Measurements from ENCODE around the gene MARCKS. TPM values are rescaled to one million over a fixed set of nuclear protein-coding genes. Genes with fewer than 3 reads are reported as not detected.

MARCKS gene
- total and polyA plus RNA-seq, 8 donors: 102 to 348 (median 285) TPM

DNA sequence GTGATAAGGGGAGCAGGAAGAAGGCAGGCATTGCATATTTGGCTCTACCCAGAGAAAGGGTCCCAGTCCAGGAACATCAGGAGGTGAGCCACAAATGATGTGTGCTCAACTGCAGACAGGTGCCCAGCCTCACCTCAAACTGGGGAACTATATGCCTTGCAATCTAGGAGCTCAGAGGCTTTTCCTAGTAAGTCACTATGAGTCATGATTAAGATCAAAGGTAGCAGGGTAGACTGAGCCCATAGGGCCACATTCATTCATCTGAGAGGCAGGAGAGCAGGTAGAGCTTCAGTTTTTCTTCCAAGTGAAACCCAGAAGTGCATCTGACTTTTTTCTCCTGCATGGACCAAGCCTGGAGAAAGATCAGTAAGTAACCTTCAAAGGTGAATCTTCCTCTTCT is 31.3 kb downstream of the MARCKS start:
- H3K36me3 ChIP-seq: no peaks in the 10 kb centered on the region
- H3K4me3 ChIP-seq: no peak overlapping the region
- no peak for ATAC-seq
- H3K27me3 ChIP-seq: no peaks in the 10 kb centered on the region
- no peak for DNase-seq
- intact Hi-C loops (cut with DNase I): no loop called here
- H3K27ac ChIP-seq: no peak overlapping the region
- no peaks in the 10 kb centered on the region for H3K4me1 ChIP-seq
- TF ChIP-seq, protein P1, sequence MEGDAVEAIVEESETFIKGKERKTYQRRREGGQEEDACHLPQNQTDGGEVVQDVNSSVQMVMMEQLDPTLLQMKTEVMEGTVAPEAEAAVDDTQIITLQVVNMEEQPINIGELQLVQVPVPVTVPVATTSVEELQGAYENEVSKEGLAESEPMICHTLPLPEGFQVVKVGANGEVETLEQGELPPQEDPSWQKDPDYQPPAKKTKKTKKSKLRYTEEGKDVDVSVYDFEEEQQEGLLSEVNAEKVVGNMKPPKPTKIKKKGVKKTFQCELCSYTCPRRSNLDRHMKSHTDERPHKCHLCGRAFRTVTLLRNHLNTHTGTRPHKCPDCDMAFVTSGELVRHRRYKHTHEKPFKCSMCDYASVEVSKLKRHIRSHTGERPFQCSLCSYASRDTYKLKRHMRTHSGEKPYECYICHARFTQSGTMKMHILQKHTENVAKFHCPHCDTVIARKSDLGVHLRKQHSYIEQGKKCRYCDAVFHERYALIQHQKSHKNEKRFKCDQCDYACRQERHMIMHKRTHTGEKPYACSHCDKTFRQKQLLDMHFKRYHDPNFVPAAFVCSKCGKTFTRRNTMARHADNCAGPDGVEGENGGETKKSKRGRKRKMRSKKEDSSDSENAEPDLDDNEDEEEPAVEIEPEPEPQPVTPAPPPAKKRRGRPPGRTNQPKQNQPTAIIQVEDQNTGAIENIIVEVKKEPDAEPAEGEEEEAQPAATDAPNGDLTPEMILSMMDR (IDR thresholded peaks at IDR 0.05): no peak
- H3K9me3 ChIP-seq: peaks cover 0 to 16% of the 10 kb centered on the region in 2 donors

DNA sequence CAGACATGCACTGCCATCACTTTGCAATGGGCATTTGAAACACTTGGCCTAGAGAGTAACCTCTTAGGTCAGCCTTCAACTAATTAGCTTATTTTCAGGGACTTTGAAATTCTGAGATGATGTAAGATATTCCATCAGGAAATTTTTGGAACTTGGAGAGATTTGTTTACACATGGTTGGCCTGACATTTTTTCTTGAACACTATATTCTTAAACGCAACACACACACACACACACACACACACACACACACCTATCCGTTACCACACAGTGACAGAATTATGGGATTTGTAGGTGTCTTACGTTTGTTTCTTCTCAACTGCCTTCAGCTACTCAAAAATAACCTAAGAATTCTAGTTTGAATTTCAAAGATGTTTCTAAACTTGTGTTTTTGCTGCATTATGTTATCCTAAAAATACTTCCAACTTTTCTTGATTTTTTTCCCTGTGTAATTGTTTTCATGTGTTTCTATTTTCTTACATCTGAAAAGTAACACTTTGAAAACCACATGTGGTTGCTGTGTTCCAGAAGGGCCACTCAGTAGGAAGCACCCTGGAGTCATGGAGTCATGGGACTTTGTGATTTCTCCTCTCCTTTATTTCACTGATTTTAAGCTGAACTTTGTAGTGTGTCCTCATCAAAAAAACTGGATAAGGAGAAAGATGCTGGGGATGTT is 31.9 kb downstream of the MARCKS start:
- ATAC-seq: no peak
- TF ChIP-seq, protein P1 (IDR thresholded peaks at IDR 0.05): no peak
- Histone ChIP-seq H3K27ac (no peak overlapping the region), H3K36me3 (no peaks in the 10 kb centered on the region), H3K4me1 (no peaks in the 10 kb centered on the region), H3K27me3 (no peaks in the 10 kb centered on the region), H3K9me3 (peaks cover 0 to 16% of the 10 kb centered on the region in 2 donors), H3K4me3 (no peak overlapping the region)
- DNase-seq: no peak
- intact Hi-C loops (cut with DNase I): no loop called here

DNA sequence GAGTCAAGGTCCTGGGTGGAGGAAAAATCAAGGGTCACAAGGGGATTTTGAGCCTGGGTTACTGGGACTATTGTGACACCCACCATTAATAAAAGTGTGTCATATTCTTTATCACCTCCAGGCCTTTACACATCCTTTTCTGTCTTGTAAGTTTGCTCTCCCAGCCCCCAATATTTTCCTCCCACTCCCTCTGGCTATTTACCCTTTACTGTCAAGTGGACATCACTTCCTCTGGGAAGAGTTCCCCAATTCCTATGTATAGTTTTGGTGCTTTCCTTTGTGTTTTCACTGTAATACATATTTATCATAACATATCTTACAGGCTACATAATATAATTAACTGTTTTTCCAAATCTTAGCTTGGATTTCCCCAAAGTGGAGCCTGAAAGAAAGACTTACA is 36.3 kb downstream of the MARCKS start:
- Histone ChIP-seq H3K36me3 (no peaks in the 10 kb centered on the region), H3K27ac (no peak overlapping the region), H3K9me3 (peaks cover 0 to 16% of the 10 kb centered on the region in 2 donors), H3K4me3 (no peak overlapping the region), H3K27me3 (no peaks in the 10 kb centered on the region), H3K4me1 (no peaks in the 10 kb centered on the region)
- intact Hi-C loops (cut with DNase I): no loop called here
- no peak for ATAC-seq
- TF ChIP-seq, protein P1 (IDR thresholded peaks at IDR 0.05): no peak
- DNase-seq: no peak

DNA sequence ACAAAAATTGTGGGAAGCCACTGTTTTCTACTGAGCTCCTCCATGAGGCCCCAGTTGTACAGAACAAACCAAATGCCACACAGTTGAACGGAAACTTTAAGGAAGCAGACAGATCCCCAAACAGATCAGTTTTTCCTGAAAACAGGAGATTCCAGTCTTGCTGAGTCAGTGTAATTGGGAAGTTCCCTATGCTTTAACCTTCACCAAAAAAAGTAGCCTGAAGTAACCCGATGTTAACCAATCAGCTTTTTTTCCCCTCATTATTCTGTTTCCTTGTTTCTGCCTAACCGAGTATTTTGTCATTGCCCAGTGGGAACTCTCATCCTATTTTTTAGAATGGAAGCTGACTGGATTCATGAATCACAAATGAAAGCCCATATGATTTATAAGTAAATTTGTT is 36.7 kb downstream of the MARCKS start:
- H3K36me3 ChIP-seq: no peaks in the 10 kb centered on the region
- no peak for DNase-seq
- ATAC-seq: no peak
- no peak overlapping the region for H3K4me3 ChIP-seq
- no peak overlapping the region for H3K27ac ChIP-seq
- intact Hi-C loops (cut with DNase I): no loop called here
- no peaks in the 10 kb centered on the region for H3K4me1 ChIP-seq
- H3K27me3 ChIP-seq: no peaks in the 10 kb centered on the region
- H3K9me3 ChIP-seq: peaks cover 0 to 16% of the 10 kb centered on the region in 2 donors
- TF ChIP-seq, protein P1 (IDR thresholded peaks at IDR 0.05): no peak

DNA sequence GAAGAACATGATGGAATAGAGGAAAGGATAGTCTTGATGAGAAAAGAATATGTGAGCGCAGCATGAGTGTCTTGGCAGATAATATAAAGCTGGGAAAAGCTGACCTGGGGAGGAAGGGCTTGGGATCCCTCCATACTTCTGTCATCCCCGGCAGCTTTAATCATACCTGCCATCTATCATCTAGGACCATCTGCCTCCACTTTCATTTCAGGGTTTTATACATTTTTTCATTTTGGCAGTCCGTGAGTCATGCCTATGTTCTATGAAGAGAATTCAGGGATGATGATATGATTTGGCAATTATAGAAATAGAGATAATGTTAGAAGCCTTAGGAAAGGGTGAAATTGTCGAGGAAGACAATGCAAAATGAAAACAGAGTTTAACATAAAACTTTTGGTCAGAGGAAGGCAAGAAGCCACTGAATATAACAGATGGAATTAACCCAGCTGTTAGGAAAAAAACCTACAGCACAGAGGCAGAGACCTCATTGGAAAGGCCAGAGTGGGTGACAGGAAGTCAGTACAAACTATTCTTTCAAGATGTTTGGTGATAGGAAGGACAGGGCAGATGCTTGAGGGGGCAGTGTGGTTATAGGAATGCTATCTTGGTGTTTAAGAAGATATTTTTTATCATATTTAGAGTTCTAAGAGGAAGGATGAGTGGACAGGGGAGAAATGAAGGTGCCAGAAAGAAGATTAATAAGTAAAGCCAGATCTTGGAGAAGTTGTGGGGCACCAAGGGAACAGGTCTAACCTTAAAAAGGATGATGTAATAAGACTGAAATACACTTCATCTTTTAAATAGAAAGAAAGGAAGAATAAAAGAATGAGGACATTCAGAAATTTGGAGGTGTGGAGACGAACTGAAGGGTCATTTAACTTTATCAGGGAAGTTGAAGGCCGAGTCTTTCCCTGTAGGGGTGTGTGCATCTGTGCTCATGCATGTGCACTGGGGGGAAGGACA is 37.8 kb downstream of the MARCKS start:
- no peak overlapping the region for H3K4me3 ChIP-seq
- DNase-seq: no peak
- H3K36me3 ChIP-seq: no peaks in the 10 kb centered on the region
- H3K9me3 ChIP-seq: peaks cover 0 to 16% of the 10 kb centered on the region in 2 donors
- TF ChIP-seq, protein P1 (IDR thresholded peaks at IDR 0.05): no peak
- intact Hi-C loops (cut with DNase I): no loop called here
- no peaks in the 10 kb centered on the region for H3K27me3 ChIP-seq
- ATAC-seq: no peak
- H3K27ac ChIP-seq: no peak overlapping the region
- no peaks in the 10 kb centered on the region for H3K4me1 ChIP-seq
